ENCODE measurements around the gene TNFRSF6B. TPM values are rescaled to one million over a fixed set of nuclear protein-coding genes. Genes with fewer than 3 reads are reported as not detected.
A peak's percentile ranks its signal among the peaks of the same experiment; 100 is the strongest.

Gene TNFRSF6B
- total RNA-seq, 1 experiment from 2014 or later, result not detected

DNA sequence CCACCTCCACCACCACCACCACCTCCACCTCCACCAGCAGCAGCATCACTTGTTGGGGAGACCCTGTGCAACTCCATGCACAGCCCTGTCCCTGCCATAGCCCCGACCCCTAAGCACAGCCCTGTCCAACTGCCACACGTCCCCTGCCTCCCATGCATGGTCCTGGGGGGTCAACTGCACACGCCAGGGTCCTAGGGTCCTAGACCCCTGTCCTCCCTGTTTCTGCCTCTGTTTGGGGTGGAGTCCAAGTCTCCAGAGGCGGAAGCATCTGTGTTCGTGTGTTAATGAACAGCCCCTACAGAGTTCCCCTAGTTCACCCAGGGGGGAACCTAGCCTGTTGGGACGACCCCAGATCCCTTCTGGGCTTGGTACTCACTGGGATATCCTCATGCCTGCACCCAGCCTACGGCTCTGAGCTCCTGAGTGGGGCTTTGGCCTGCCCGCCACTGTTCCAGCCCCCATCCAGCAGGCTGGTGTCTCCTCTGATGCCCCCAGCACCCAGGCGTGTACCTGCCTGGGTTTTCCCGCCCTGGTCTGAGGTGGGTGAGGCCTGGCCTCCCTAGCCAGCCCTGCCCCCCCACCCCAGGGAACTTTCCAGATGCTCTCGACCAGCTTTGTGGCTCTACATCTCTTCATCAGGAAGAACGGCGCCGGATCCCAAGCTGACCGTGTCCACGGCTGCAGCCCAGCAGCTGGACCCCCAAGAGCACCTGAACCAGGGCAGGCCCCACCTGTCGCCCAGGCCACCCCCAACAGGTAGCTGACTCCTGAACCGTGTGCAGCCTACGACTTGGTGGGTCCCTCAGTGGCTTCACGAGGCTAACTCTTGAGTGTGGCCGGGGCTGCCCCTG lies 2.5 kb upstream of the TNFRSF6B start:
- BruUV-seq (replicated peaks), result no TSS peak
- no peak overlapping the region; the same call in 1 of the 2 replicates for H3K27ac ChIP-seq (ENCODE audit: low read length)
- intact Hi-C loops (cut with micrococcal nuclease; ENCODE audit: unreplicated experiment), result no loop called here
- ATAC-seq, result no peak
- no peaks in the 10 kb centered on the region for H3K36me3 ChIP-seq (ENCODE audit: control insufficient read depth, insufficient read depth, low read length)
- TF ChIP-seq, protein P1, sequence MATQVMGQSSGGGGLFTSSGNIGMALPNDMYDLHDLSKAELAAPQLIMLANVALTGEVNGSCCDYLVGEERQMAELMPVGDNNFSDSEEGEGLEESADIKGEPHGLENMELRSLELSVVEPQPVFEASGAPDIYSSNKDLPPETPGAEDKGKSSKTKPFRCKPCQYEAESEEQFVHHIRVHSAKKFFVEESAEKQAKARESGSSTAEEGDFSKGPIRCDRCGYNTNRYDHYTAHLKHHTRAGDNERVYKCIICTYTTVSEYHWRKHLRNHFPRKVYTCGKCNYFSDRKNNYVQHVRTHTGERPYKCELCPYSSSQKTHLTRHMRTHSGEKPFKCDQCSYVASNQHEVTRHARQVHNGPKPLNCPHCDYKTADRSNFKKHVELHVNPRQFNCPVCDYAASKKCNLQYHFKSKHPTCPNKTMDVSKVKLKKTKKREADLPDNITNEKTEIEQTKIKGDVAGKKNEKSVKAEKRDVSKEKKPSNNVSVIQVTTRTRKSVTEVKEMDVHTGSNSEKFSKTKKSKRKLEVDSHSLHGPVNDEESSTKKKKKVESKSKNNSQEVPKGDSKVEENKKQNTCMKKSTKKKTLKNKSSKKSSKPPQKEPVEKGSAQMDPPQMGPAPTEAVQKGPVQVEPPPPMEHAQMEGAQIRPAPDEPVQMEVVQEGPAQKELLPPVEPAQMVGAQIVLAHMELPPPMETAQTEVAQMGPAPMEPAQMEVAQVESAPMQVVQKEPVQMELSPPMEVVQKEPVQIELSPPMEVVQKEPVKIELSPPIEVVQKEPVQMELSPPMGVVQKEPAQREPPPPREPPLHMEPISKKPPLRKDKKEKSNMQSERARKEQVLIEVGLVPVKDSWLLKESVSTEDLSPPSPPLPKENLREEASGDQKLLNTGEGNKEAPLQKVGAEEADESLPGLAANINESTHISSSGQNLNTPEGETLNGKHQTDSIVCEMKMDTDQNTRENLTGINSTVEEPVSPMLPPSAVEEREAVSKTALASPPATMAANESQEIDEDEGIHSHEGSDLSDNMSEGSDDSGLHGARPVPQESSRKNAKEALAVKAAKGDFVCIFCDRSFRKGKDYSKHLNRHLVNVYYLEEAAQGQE (IDR thresholded peaks at IDR 0.05; ENCODE audit: insufficient read depth in 1 of 2, low read depth in 2 of 2, low read length in 1 of 2), result no peak
- TF ChIP-seq SIN3A (IDR thresholded peaks at IDR 0.05; ENCODE audit: borderline replicate concordance, insufficient read depth, low read depth, low read length) (no peak), TCF7L2 (IDR thresholded peaks at IDR 0.05; ENCODE audit: low read depth, low read length) (no peak), CTCF (IDR thresholded peaks at IDR 0.05) (no peak), POLR2AphosphoS5 (IDR thresholded peaks at IDR 0.05; ENCODE audit: low read depth, low read length) (no peak)
- no peak overlapping the region for H3K4me3 ChIP-seq (ENCODE audit: low read depth in 2 of 2, low read length in 2 of 2)
- DNase-seq (ENCODE audit: low read depth, low spot score), result no peak
- ChIA-PET CTCF (no interaction called here), POLR2A (no interaction called here)
- H3K4me1 ChIP-seq (ENCODE audit: control insufficient read depth, insufficient read depth, low read length), result peaks cover 35% of the 10 kb centered on the region
- no peaks in the 10 kb centered on the region for H3K27me3 ChIP-seq (ENCODE audit: control insufficient read depth, insufficient read depth, low read length)
- no peaks in the 10 kb centered on the region for H3K9me3 ChIP-seq (ENCODE audit: control insufficient read depth, insufficient read depth, low read depth, low read length)
- in situ Hi-C loops (cut with HindIII; ENCODE audit: low pct_unique_long_range_greater_than_20kb, low sequenced_read_pairs), result no loop called here

GRCh38 chr20:63694584-63695423 lies 1.6 kb upstream of the TNFRSF6B start:
- H3K4me3 ChIP-seq (ENCODE audit: low read depth in 2 of 2, low read length in 2 of 2), result no peak overlapping the region
- no peaks in the 10 kb centered on the region for H3K36me3 ChIP-seq (ENCODE audit: control insufficient read depth, insufficient read depth, low read length)
- ATAC-seq, result no peak
- no peaks in the 10 kb centered on the region for H3K9me3 ChIP-seq (ENCODE audit: control insufficient read depth, insufficient read depth, low read depth, low read length)
- H3K27me3 ChIP-seq (ENCODE audit: control insufficient read depth, insufficient read depth, low read length), result no peaks in the 10 kb centered on the region
- H3K4me1 ChIP-seq (ENCODE audit: control insufficient read depth, insufficient read depth, low read length), result peaks cover 43% of the 10 kb centered on the region
- no peak for DNase-seq (ENCODE audit: low read depth, low spot score)
- BruUV-seq (replicated peaks), result no TSS peak
- in situ Hi-C loops (cut with HindIII; ENCODE audit: low pct_unique_long_range_greater_than_20kb, low sequenced_read_pairs) (no loop called here), intact Hi-C loops (cut with micrococcal nuclease; ENCODE audit: unreplicated experiment) (no loop called here)
- TF ChIP-seq, protein P1 (IDR thresholded peaks at IDR 0.05; ENCODE audit: insufficient read depth in 1 of 2, low read depth in 2 of 2, low read length in 1 of 2), result no peak
- TF ChIP-seq TCF7L2 (IDR thresholded peaks at IDR 0.05; ENCODE audit: low read depth, low read length), result no peak
- TF ChIP-seq POLR2AphosphoS5 (IDR thresholded peaks at IDR 0.05; ENCODE audit: low read depth, low read length), result no peak
- no peak for TF ChIP-seq SIN3A (IDR thresholded peaks at IDR 0.05; ENCODE audit: borderline replicate concordance, insufficient read depth, low read depth, low read length)
- no peak for TF ChIP-seq CTCF (IDR thresholded peaks at IDR 0.05)
- POLR2A ChIA-PET, result no interaction called here
- CTCF ChIA-PET, result no interaction called here
- H3K27ac ChIP-seq (ENCODE audit: low read length), result 0 out of 2 replicates have a peak overlapping the region, but pooled peaks have one; percentile 23

Measured in Panc1 (cell line).